Left ventricle myocardium inferior (tissue), 1 donor: ENCODE data around the gene SFXN5. TPM values are rescaled to one million over a fixed set of nuclear protein-coding genes. Genes with fewer than 3 reads are reported as not detected.

Experiments used
- DNase-seq: peaks from one replicate; pipeline ENCODE4 v3.0.0-alpha.2; 2020
- H3K27ac ChIP-seq: fragments of 200-600 bp; replicated peaks from 2 replicates; pipeline ENCODE4 v1.8.0; 2021
- H3K27me3 ChIP-seq: fragments of 200-600 bp; 2 replicates; pipeline ENCODE4 v1.8.0; 2021; ENCODE audit warnings: low read depth
- H3K36me3 ChIP-seq: fragments of 200-600 bp; 2 replicates; pipeline ENCODE4 v1.8.0; 2021
- H3K4me1 ChIP-seq: fragments of 200-600 bp; 2 replicates; pipeline ENCODE4 v1.8.0; 2021
- H3K4me3 ChIP-seq: fragments of 200-600 bp; 2 replicates; pipeline ENCODE4 v1.8.0; 2021; ENCODE audit warnings: mild to moderate bottlenecking, moderate library complexity
- H3K9me3 ChIP-seq: fragments of 200-600 bp; replicated peaks from 2 replicates; pipeline ENCODE4 v1.8.0; 2021
- CTCF ChIP-seq: fragments of 200-600 bp; IDR thresholded peaks from 2 replicates; pipeline ENCODE4 v1.8.0; 2021; ENCODE audit warnings: antibody characterized with exemption, mild to moderate bottlenecking, borderline replicate concordance
- intact Hi-C: fragments of 100-400 bp; cut with micrococcal nuclease; formaldehyde crosslinking; loops from one replicate; pipeline ENCODE4 v1.11.0; 2022
- total RNA-seq: library from RNA; stranded (reverse); fragmentation: NEBNext Ultra II Directional; extraction: Animal tissue kit (Norgen Biotek cat#: 25700); gene quantifications from one replicate; pipeline ENCODE4 v1.2.1, GENCODE V29; 2021
- donor health status: DM: no; HTN: yes; CAD: no; lungs with severe emphysema.

Gene SFXN5
- total RNA-seq, 1 donor from 2014 or later = 9.9 TPM

GRCh38 chr2:73036766-73037165 is 34.7 kb downstream of the SFXN5 start:
- no peak for DNase-seq
- Histone ChIP-seq H3K27me3 (no peaks in the 10 kb centered on the region), H3K4me3 (no peak overlapping the region), H3K36me3 (peaks cover 27% of the 10 kb centered on the region), H3K27ac (no peak overlapping the region), H3K4me1 (peaks cover 3% of the 10 kb centered on the region), H3K9me3 (no peaks in the 10 kb centered on the region)
- intact Hi-C loops = no loop called here
- TF ChIP-seq CTCF = no peak

DNA sequence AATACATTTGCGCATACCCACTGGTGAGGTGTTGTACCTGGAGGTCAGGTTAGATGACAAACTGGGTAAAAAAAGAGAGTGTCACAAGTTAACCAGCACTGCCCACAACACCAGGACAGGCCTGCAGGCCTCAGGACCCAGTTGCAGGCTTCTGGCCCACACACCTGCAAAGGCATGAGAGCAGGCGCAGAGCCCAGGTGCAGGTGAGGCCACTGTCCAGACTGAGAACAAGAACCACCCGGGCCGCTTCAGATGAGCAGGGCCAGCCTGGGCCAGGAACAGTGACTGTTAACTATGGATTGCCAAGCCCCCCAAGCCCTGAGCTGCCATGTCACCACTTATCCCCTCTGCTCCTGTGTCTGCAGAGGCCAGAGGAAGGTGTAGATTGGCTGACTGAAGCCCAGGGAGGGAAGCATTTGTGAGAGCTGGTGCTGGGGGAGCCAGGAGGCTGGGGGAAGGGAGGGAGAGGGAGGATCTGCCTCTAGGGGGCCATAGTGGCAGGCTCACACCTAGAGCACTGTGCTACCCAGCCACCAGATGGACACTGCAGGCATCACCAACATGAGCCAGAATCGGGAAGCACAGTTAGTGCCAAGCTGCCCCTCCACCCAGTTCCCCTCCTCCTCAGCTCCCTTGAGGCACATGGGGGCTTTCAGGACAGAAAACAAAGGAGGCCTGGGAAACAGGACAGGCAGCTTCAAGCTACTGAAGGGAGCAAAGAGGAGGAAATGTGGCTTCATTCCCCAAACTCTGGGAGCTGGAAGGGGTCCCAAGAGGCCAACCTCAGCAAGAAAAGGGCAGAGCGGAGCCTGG is 35.4 kb downstream of the SFXN5 start:
- peaks cover 22% of the 10 kb centered on the region for H3K36me3 ChIP-seq
- peaks cover 3% of the 10 kb centered on the region for H3K4me1 ChIP-seq
- TF ChIP-seq CTCF = no peak
- intact Hi-C loops = no loop called here
- no peak for DNase-seq
- no peaks in the 10 kb centered on the region for H3K27me3 ChIP-seq
- no peak overlapping the region for H3K4me3 ChIP-seq
- H3K27ac ChIP-seq = no peak overlapping the region
- no peaks in the 10 kb centered on the region for H3K9me3 ChIP-seq

- Histone ChIP-seq H3K27me3 (no peaks in the 10 kb centered on the region), H3K4me1 (peaks cover 3% of the 10 kb centered on the region), H3K27ac (no peak overlapping the region), H3K9me3 (no peaks in the 10 kb centered on the region), H3K4me3 (no peak overlapping the region), H3K36me3 (peaks cover 13% of the 10 kb centered on the region)
- no peak for TF ChIP-seq CTCF
- DNase-seq = no peak
- intact Hi-C loops = no loop called here
Observed at GRCh38 chr2:73034661-73035375, 36.7 kb downstream of the SFXN5 start.

GRCh38 chr2:73033766-73034381 is 37.6 kb downstream of the SFXN5 start:
- no peaks in the 10 kb centered on the region for H3K27me3 ChIP-seq
- peaks cover 11% of the 10 kb centered on the region for H3K36me3 ChIP-seq
- DNase-seq = no peak
- intact Hi-C loops = no loop called here
- H3K4me1 ChIP-seq = peaks cover 3% of the 10 kb centered on the region
- H3K9me3 ChIP-seq = no peaks in the 10 kb centered on the region
- no peak for TF ChIP-seq CTCF
- H3K27ac ChIP-seq = no peak overlapping the region
- H3K4me3 ChIP-seq = no peak overlapping the region

GRCh38 chr2:73033142-73033765 is 38.3 kb downstream of the SFXN5 start:
- Histone ChIP-seq H3K9me3 (no peaks in the 10 kb centered on the region), H3K27me3 (no peaks in the 10 kb centered on the region), H3K4me1 (peaks cover 3% of the 10 kb centered on the region), H3K36me3 (peaks cover 10% of the 10 kb centered on the region), H3K4me3 (no peak overlapping the region), H3K27ac (no peak overlapping the region)
- no peak for DNase-seq
- intact Hi-C loops = no loop called here
- no peak for TF ChIP-seq CTCF
